NT2/D1 (cell line): ENCODE results near the gene RPS14.

ENCODE experiments used
- YY1 ChIP-seq: IDR thresholded peaks from 2 replicates; pipeline ENCODE4 v1.6.1; 2011; ENCODE audit not compliant: insufficient read length, insufficient read depth
- ZNF274 ChIP-seq: IDR thresholded peaks from 2 replicates; pipeline ENCODE4 v1.6.1; 2011; ENCODE audit warnings: mild to moderate bottlenecking, low read depth, low read length

DNA sequence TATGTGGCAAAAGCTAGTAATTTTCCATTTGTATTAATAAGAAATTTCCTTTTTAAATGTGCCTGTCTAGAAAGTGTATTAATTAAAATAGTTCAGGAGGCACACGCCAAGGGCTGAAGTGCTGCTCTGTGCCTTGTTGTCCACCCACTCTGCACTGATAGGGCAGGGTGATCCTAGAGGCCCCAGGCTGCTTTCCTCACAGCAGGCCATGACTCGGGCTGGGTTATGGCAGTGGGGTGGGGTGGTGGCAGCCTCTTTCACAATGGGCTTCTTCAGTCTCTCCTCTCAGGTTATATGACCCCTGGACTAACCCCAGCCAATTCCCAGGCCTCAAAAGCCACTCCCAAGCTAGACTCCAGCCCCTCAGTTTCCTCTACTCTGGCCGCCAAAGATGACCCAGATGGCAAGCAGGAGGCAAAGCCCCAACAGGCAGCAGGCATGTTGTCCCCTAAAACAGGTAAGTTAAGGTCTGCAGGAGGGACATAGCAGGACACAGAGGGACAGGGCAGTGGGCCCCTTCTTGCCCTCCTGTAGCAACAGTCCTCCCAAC, 56.4 kb downstream of the RPS14 start:
- TF ChIP-seq YY1 (no peak), ZNF274 (no peak)
